Right lobe of liver (tissue), 6 donors: Measurements from ENCODE around the gene RBM10. TPM values are rescaled to one million over a fixed set of nuclear protein-coding genes. Genes with fewer than 3 reads are reported as not detected.

ENCODE experiments used
- ATAC-seq, 4 donors: fragments of 200-7000 bp; cut with Tn5 transposase; one replicate each; pipeline ENCODE4 v1.9.1; 2020; ENCODE audit warnings: mild to moderate bottlenecking in 4 of 4, moderate library complexity in 4 of 4
- DNase-seq, 3 donors: peaks; one replicate each; pipeline ENCODE4 v3.0.0-alpha.2; 2020
- H3K27ac ChIP-seq, 3 donors: fragments of 200-600 bp; one replicate each; pipeline ENCODE4 v1.8.0; 2022
- H3K27me3 ChIP-seq, 2 donors: fragments of 200-600 bp; one replicate each; pipeline ENCODE4 v1.8.0; 2022
- H3K36me3 ChIP-seq, 4 donors: fragments of 200-600 bp; sonication (generic) in 1 of 4; one replicate each; pipeline versions ENCODE4 v1.5.1 to v1.8.0; 2017 to 2022; ENCODE audit warnings: control low read depth in 1 of 4
- H3K4me1 ChIP-seq, 4 donors: fragments of 200-600 bp; sonication (generic) in 1 of 4; one replicate each; pipeline versions ENCODE4 v1.5.1 to v1.8.0; 2017 to 2022; ENCODE audit warnings: control low read depth in 1 of 4
- H3K4me3 ChIP-seq, 3 donors: fragments of 200-600 bp; one replicate each; pipeline ENCODE4 v1.8.0; 2022
- H3K9me3 ChIP-seq, 4 donors: fragments of 200-600 bp; sonication (generic) in 1 of 4; one replicate each; pipeline versions ENCODE4 v1.5.1 to v1.8.0; 2017 to 2022; ENCODE audit warnings: control low read depth in 1 of 4
- CTCF ChIP-seq, 4 donors: fragments of 200-600 bp in 3 of 4; fragments of 450-650 bp in 1 of 4; IDR thresholded peaks; one replicate each; pipeline versions ENCODE4 v1.5.1 to v1.8.0; 2016 to 2022; ENCODE audit warnings: antibody characterized with exemption in 4 of 4, mild to moderate bottlenecking in 2 of 4
- POLR2A ChIP-seq: fragments of 450-650 bp; IDR thresholded peaks from one replicate; pipeline ENCODE4 v1.6.1; 2017; ENCODE audit warnings: antibody characterized with exemption, mild to moderate bottlenecking
- WGBS: methylation state at CpG from one replicate; pipeline ENCODE4 v1.1.6; 2018; ENCODE audit warnings: low coverage, low lambda C conversion rate; ENCODE audit not compliant: insufficient coverage; ENCODE audit errors: missing lambda C conversion rate; 5-methylcytosine and 5-hydroxymethylcytosine counted together
- intact Hi-C, 2 donors: fragments of 100-400 bp; cut with DNase I; formaldehyde crosslinking; loops; one replicate each; pipeline versions ENCODE4 v1.11.2 to v1.14.1; 2022
- total RNA-seq, 6 experiments: library from RNA; depleted of rRNA in 2 of 6; stranded (reverse); fragments of >200 nt in 2 of 6; fragmentation: NEBNext Ultra II Directional in 3 of 6; extraction: Animal tissue kit (Norgen Biotek cat#: 25700) in 3 of 6; gene quantifications; one replicate each; pipeline versions ENCODE4 v1.1.0 to v1.2.4, GENCODE V29; 2016 to 2023
- donor health status: DM: no; HTN: yes; CAD: no.
- donor health status: DM: no; HTN: no; CAD: no.
- donor health status: DM: no; HTN: no; CAD: no.
- donor health status: DM: no; HTN: yes; CAD: no.
- donor health status: DM: no; HTN: yes; CAD: no.

The RBM10 gene
- total RNA-seq, 6 experiments from 2014 or later, result 12.5 to 20.8 (median 15.2) TPM

GRCh38 chrX:47193475-47194193 is 48.6 kb downstream of the RBM10 start, which contains the start of gene UBA1:
Gene UBA1 (plus strand): TSS chrX:47193829. CDS start chrX:47198803, 4,974 bp downstream.
- peaks cover 0 to 6% of the 10 kb centered on the region in 2 donors for H3K27me3 ChIP-seq
- H3K4me3 ChIP-seq, result peak within 1 kb of the TSS; percentile 80 to 87 (median 80)
- H3K4me1 ChIP-seq, result peaks cover 0 to 33% (median 0%) of the 10 kb centered on the region in 4 donors
- peak; percentile 84 to 93 (median 90) for ATAC-seq
- TF ChIP-seq POLR2A (peak; percentile 79), CTCF (IDR thresholded peaks at IDR 0.05) (peak; percentile 87 to 95 (median 91))
- peak; percentile 93 to 97 (median 96) for DNase-seq
- no peaks in the 10 kb centered on the region for H3K9me3 ChIP-seq
- 0% methylated on average over 27 of the region's 50 CpGs for WGBS
- H3K27ac ChIP-seq, result peak within 1 kb of the TSS; percentile 86 to 94 (median 94)
- intact Hi-C loops, result loop anchor here in 1 of 2 donors (5.0 kb wide), 1 partner anchor 194 kb away; no protein-coding TSS in a partner anchor
- peaks cover 0 to 5% (median 2%) of the 10 kb centered on the region in 4 donors for H3K36me3 ChIP-seq

- peaks cover 0 to 6% of the 10 kb centered on the region in 2 donors for H3K27me3 ChIP-seq
- H3K4me1 ChIP-seq, result peaks cover 0 to 33% (median 0%) of the 10 kb centered on the region in 4 donors
- ATAC-seq (peak in 3 of 4 donors; percentile 0 to 2 (median 1)), DNase-seq (no peak)
- no peak for TF ChIP-seq POLR2A
- TF ChIP-seq CTCF (IDR thresholded peaks at IDR 0.05), result no peak
- intact Hi-C loops, result loop anchor here in 1 of 2 donors (5.0 kb wide), 1 partner anchor 193 kb away; no protein-coding TSS in a partner anchor
- H3K36me3 ChIP-seq, result peaks cover 0 to 11% (median 5%) of the 10 kb centered on the region in 4 donors
- H3K9me3 ChIP-seq, result no peaks in the 10 kb centered on the region
- H3K27ac ChIP-seq, result peak overlapping the region; percentile 86 to 94 (median 94)
- WGBS, result 24% methylated on average over 7 of the region's 14 CpGs
- peak overlapping the region; percentile 80 to 87 (median 80) for H3K4me3 ChIP-seq
These were observed 49.3 kb downstream of the RBM10 start for GRCh38 chrX:47194194-47194787.

GRCh38 chrX:47196098-47196497 is 51.1 kb downstream of the RBM10 start:
- no peaks in the 10 kb centered on the region for H3K9me3 ChIP-seq
- H3K27me3 ChIP-seq, result no peaks in the 10 kb centered on the region
- H3K27ac ChIP-seq, result no peak overlapping the region
- intact Hi-C loops, result no loop called here
- peaks cover 0 to 43% (median 0%) of the 10 kb centered on the region in 4 donors for H3K4me1 ChIP-seq
- no peak for TF ChIP-seq CTCF (IDR thresholded peaks at IDR 0.05)
- no peak for TF ChIP-seq POLR2A
- ATAC-seq (no peak), DNase-seq (no peak)
- H3K4me3 ChIP-seq, result no peak overlapping the region
- H3K36me3 ChIP-seq, result peaks cover 4 to 29% (median 20%) of the 10 kb centered on the region in 4 donors
- WGBS, result 65% methylated on average over 2 of the region's 3 CpGs

- no peak for DNase-seq
- intact Hi-C loops, result no loop called here
- Histone ChIP-seq H3K27ac (no peak overlapping the region), H3K4me1 (peaks cover 0 to 43% (median 0%) of the 10 kb centered on the region in 4 donors), H3K4me3 (no peak overlapping the region), H3K36me3 (peaks cover 9 to 44% (median 33%) of the 10 kb centered on the region in 4 donors), H3K27me3 (no peaks in the 10 kb centered on the region), H3K9me3 (no peaks in the 10 kb centered on the region)
- WGBS, result 72% methylated on average over 5 of the region's 7 CpGs
- ATAC-seq, result no peak
- no peak for TF ChIP-seq POLR2A
- no peak for TF ChIP-seq CTCF (IDR thresholded peaks at IDR 0.05)
These were observed 52.5 kb downstream of the RBM10 start for GRCh38 chrX:47197526-47197925.
